Measurements from ENCODE around the gene DNAJC21.

Gene DNAJC21

DNA sequence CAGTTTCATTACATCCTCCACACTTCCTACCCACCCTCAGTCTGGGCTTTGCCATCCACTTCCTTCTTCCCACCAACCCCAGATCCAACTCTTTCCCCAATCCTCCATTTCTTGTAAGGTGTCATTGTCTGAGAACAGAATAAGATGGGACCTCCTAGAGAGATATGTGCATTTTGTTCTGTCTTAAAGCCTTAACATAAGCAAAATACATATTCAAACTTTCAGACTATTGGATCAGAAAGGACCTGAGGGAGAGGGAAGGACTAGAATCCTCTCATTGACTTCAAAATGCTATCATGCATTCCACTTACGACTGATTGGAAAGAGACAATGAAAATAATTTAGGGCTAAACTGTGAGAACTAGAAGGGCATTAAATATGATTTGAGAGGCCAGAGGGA is 75.4 kb downstream of the DNAJC21 start:
- ATAC-seq, result no peak
- TF ChIP-seq TCF4 (CRISPR knock-in tag; IDR thresholded peaks at IDR 0.05; ENCODE audit: borderline replicate concordance) (no peak), GLIS3 (CRISPR knock-in tag; IDR thresholded peaks at IDR 0.05) (no peak), ZFP30 (CRISPR knock-in tag; IDR thresholded peaks at IDR 0.05) (no peak), OSR1 (CRISPR knock-in tag; IDR thresholded peaks at IDR 0.05) (no peak), ZFP3 (CRISPR knock-in tag; IDR thresholded peaks at IDR 0.05) (no peak), ESRRG (CRISPR knock-in tag; IDR thresholded peaks at IDR 0.05) (no peak), ZNF8 (CRISPR knock-in tag; IDR thresholded peaks at IDR 0.05) (no peak), ZC3H10 (CRISPR knock-in tag; IDR thresholded peaks at IDR 0.05) (no peak), BACH2 (CRISPR knock-in tag; IDR thresholded peaks at IDR 0.05; ENCODE audit: borderline replicate concordance) (no peak), TOX (CRISPR knock-in tag; IDR thresholded peaks at IDR 0.05; ENCODE audit: borderline replicate concordance) (no peak), ISL1 (CRISPR knock-in tag; IDR thresholded peaks at IDR 0.05) (no peak)
- TF ChIP-seq, protein P1, sequence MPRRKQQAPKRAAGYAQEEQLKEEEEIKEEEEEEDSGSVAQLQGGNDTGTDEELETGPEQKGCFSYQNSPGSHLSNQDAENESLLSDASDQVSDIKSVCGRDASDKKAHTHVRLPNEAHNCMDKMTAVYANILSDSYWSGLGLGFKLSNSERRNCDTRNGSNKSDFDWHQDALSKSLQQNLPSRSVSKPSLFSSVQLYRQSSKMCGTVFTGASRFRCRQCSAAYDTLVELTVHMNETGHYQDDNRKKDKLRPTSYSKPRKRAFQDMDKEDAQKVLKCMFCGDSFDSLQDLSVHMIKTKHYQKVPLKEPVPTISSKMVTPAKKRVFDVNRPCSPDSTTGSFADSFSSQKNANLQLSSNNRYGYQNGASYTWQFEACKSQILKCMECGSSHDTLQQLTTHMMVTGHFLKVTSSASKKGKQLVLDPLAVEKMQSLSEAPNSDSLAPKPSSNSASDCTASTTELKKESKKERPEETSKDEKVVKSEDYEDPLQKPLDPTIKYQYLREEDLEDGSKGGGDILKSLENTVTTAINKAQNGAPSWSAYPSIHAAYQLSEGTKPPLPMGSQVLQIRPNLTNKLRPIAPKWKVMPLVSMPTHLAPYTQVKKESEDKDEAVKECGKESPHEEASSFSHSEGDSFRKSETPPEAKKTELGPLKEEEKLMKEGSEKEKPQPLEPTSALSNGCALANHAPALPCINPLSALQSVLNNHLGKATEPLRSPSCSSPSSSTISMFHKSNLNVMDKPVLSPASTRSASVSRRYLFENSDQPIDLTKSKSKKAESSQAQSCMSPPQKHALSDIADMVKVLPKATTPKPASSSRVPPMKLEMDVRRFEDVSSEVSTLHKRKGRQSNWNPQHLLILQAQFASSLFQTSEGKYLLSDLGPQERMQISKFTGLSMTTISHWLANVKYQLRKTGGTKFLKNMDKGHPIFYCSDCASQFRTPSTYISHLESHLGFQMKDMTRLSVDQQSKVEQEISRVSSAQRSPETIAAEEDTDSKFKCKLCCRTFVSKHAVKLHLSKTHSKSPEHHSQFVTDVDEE (CRISPR knock-in tag; IDR thresholded peaks at IDR 0.05), result no peak
- TF ChIP-seq, protein P2, sequence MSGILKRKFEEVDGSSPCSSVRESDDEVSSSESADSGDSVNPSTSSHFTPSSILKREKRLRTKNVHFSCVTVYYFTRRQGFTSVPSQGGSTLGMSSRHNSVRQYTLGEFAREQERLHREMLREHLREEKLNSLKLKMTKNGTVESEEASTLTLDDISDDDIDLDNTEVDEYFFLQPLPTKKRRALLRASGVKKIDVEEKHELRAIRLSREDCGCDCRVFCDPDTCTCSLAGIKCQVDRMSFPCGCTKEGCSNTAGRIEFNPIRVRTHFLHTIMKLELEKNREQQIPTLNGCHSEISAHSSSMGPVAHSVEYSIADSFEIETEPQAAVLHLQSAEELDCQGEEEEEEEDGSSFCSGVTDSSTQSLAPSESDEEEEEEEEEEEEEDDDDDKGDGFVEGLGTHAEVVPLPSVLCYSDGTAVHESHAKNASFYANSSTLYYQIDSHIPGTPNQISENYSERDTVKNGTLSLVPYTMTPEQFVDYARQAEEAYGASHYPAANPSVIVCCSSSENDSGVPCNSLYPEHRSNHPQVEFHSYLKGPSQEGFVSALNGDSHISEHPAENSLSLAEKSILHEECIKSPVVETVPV (CRISPR knock-in tag; IDR thresholded peaks at IDR 0.05), result no peak
- TF ChIP-seq, protein P3, sequence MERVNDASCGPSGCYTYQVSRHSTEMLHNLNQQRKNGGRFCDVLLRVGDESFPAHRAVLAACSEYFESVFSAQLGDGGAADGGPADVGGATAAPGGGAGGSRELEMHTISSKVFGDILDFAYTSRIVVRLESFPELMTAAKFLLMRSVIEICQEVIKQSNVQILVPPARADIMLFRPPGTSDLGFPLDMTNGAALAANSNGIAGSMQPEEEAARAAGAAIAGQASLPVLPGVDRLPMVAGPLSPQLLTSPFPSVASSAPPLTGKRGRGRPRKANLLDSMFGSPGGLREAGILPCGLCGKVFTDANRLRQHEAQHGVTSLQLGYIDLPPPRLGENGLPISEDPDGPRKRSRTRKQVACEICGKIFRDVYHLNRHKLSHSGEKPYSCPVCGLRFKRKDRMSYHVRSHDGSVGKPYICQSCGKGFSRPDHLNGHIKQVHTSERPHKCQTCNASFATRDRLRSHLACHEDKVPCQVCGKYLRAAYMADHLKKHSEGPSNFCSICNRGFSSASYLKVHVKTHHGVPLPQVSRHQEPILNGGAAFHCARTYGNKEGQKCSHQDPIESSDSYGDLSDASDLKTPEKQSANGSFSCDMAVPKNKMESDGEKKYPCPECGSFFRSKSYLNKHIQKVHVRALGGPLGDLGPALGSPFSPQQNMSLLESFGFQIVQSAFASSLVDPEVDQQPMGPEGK (CRISPR knock-in tag; IDR thresholded peaks at IDR 0.05; ENCODE audit: borderline replicate concordance), result no peak
